Measurements from ENCODE around the gene NOX3. TPM values are rescaled to one million over a fixed set of nuclear protein-coding genes. Genes with fewer than 3 reads are reported as not detected.
"Not testable (repeated sequence)": the region's sequence is repeated elsewhere in the genome, so short reads cannot be mapped to it uniquely, and the experiment has no call there.

NOX3 gene, protein sequence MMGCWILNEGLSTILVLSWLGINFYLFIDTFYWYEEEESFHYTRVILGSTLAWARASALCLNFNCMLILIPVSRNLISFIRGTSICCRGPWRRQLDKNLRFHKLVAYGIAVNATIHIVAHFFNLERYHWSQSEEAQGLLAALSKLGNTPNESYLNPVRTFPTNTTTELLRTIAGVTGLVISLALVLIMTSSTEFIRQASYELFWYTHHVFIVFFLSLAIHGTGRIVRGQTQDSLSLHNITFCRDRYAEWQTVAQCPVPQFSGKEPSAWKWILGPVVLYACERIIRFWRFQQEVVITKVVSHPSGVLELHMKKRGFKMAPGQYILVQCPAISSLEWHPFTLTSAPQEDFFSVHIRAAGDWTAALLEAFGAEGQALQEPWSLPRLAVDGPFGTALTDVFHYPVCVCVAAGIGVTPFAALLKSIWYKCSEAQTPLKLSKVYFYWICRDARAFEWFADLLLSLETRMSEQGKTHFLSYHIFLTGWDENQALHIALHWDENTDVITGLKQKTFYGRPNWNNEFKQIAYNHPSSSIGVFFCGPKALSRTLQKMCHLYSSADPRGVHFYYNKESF
- total RNA-seq = not detected
- long read RNA-seq = 0 reads

DNA sequence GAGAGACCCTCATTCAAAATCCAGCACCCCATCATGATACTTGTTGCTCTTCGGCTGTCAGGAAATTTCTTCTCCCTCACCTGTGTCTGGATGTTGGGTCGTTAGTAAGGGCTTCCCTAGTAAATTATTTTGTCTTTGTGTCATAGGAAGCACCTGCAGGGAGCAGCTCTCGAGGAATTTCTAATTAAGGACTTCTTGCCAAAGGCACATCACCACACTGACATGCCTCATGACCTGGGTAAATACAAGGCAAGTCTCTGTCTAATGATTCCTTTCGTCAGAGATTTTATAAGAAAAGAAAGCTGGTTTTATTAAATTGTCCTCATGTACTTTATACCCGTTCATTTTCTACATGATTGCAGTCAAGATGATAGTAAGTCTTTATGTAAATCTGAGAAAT lies at the start of gene NOX3:
TSS of gene NOX3 (minus strand) at position 74 of the 400 bp plus-strand sequence. CDS start at position 35, 39 bp downstream.
- no peak for ATAC-seq (ENCODE audit: poor library complexity)
- no peak for DNase-seq
- intact Hi-C loops (cut with DNase I) = no loop called here

GRCh38 chr6:155504848-155505607 lies 49.4 kb upstream of the NOX3 start:
- no peak for ATAC-seq (ENCODE audit: poor library complexity)
- intact Hi-C loops (cut with DNase I) = no loop called here
- DNase-seq = no peak

- no peak for ATAC-seq (ENCODE audit: poor library complexity)
- intact Hi-C loops (cut with DNase I) = no loop called here
- no peak for DNase-seq
Measured at GRCh38 chr6:155502393-155502792, 46.8 kb upstream of the NOX3 start.

- ATAC-seq (ENCODE audit: poor library complexity) = no peak
Measured at GRCh38 chr6:155499574-155499973, 43.9 kb upstream of the NOX3 start.

DNA sequence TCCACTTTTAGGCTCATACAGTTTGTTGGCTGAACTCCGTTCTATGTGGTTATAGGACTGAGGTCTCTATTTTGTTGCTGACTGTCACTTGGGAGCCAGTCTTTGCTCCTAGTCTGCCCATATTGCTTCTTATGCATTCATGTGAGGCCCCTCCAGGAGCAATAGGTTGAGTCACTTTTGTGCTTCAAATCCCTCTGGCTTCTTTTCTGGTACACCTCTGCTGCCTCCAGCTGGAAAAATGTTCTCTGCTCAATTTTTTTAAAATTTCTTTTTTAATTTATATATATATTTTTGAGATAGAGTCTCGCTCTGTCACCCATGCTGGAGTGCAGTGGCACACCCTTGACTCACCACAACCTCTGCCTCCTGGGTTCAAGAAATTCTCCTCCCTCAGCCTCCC lies 42.7 kb upstream of the NOX3 start:
- no peak for DNase-seq
- intact Hi-C loops (cut with DNase I) = no loop called here
- no peak for ATAC-seq (ENCODE audit: poor library complexity)

More at GRCh38 chr6:155499574-155499973, 43.9 kb upstream of the NOX3 start:
- intact Hi-C loops (cut with DNase I) = no loop called here
- DNase-seq = no peak

- DNase-seq (no peak), ATAC-seq (ENCODE audit: poor library complexity) (no peak)
- intact Hi-C loops (cut with DNase I) = no loop called here
Measured at GRCh38 chr6:155497273-155497672, 41.6 kb upstream of the NOX3 start.

- DNase-seq (no peak), ATAC-seq (ENCODE audit: poor library complexity) (peak; percentile 73)
- intact Hi-C loops (cut with DNase I) = no loop called here
Measured at GRCh38 chr6:155495011-155495768, 39.6 kb upstream of the NOX3 start.

- ATAC-seq (ENCODE audit: poor library complexity) (peak; percentile 71), DNase-seq (no peak)
- intact Hi-C loops (cut with DNase I) = no loop called here
Measured at GRCh38 chr6:155493694-155494143, 38.1 kb upstream of the NOX3 start.

DNA sequence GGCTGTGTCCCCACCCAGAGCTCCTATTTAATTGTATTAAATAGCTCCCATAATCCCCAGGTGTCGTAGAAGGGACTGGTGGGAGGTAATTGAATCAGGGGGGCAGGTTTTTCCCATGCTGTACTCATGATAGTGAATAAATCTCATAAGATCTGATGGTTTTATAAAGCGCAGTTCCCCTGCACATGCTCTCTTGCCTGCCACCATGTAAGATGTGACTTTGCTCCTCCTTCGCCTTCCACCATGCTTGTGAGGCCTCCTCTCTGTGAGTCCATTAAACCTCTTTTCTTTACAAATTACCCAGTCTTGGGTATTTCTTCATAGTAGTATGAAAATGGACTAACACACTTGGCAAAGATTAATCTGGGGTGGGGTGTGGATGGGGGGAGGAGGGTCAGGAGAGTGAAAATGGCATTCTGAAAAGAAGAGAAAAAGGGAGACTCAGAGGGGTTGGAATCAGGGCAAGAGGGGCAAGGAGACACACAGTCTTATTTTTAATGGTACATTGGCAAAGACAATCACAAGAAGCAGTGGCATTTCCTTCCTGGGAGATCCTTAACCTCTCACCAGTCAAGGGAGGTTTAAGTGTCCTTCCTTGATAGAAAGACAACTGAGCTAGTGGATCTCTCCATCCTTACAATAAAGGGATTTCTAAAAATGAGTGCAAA lies 37.5 kb upstream of the NOX3 start:
- intact Hi-C loops (cut with DNase I) = no loop called here
- ATAC-seq (ENCODE audit: poor library complexity) (no peak), DNase-seq (no peak)

- ATAC-seq (ENCODE audit: poor library complexity) = no peak
- intact Hi-C loops (cut with DNase I) = no loop called here
- no peak for DNase-seq
Measured at GRCh38 chr6:155492061-155492735, 36.6 kb upstream of the NOX3 start.

- ATAC-seq (ENCODE audit: poor library complexity) = no peak
Measured at GRCh38 chr6:155491421-155491820, 35.8 kb upstream of the NOX3 start.

GRCh38 chr6:155488197-155488596 lies 32.6 kb upstream of the NOX3 start:
- DNase-seq; intact Hi-C loops (cut with DNase I); ATAC-seq (ENCODE audit: poor library complexity): not testable (repeated sequence)

More at GRCh38 chr6:155491421-155491820, 35.8 kb upstream of the NOX3 start:
- intact Hi-C loops (cut with DNase I) = no loop called here
- no peak for DNase-seq

GRCh38 chr6:155487371-155488130 lies 31.9 kb upstream of the NOX3 start:
- DNase-seq (no peak), ATAC-seq (ENCODE audit: poor library complexity) (no peak)
- intact Hi-C loops (cut with DNase I) = no loop called here

GRCh38 chr6:155486721-155487294 lies 31.2 kb upstream of the NOX3 start:
- intact Hi-C loops (cut with DNase I) = no loop called here
- ATAC-seq (ENCODE audit: poor library complexity) (no peak), DNase-seq (no peak)

- DNase-seq = no peak
- ATAC-seq (ENCODE audit: poor library complexity) = no peak
- intact Hi-C loops (cut with DNase I) = no loop called here
Measured at GRCh38 chr6:155485756-155486155, 30.1 kb upstream of the NOX3 start.

- ATAC-seq (ENCODE audit: poor library complexity) (peak; percentile 68), DNase-seq (no peak)
- intact Hi-C loops (cut with DNase I) = no loop called here
Measured at GRCh38 chr6:155483858-155484257, 28.2 kb upstream of the NOX3 start.

- DNase-seq (no peak), ATAC-seq (ENCODE audit: poor library complexity) (no peak)
- intact Hi-C loops (cut with DNase I) = no loop called here
Measured at GRCh38 chr6:155481215-155481614, 25.6 kb upstream of the NOX3 start.

All from Right ventricle myocardium superior (tissue), 1 donor.